Neural cell (in vitro differentiated cells): ENCODE results near the gene ATOH8. TPM values are rescaled to one million over a fixed set of nuclear protein-coding genes. Genes with fewer than 3 reads are reported as not detected.

ENCODE experiments used
- H2AFZ ChIP-seq: fragments of 200-600, 300-800 bp; sonication (generic), shearing (Covaris generic); 2 replicates; pipeline ENCODE4 v1.6.0; 2014; ENCODE audit warnings: low read depth, mild to moderate bottlenecking, antibody characterized with exemption, low read length, moderate library complexity
- H3F3A ChIP-seq: fragments of 200-600 bp; shearing (Covaris generic); 2 replicates; pipeline ENCODE4 v1.6.1; 2016; ENCODE audit warnings: mild to moderate bottlenecking, moderate library complexity, mixed read lengths, antibody characterized with exemption, low read length; ENCODE audit not compliant: insufficient read depth, poor library complexity, severe bottlenecking
- H3K27ac ChIP-seq: fragments of 200-600, 300-800 bp; sonication (generic), shearing (Covaris generic); 2 replicates; pipeline ENCODE4 v1.5.1; 2014; ENCODE audit warnings: mild to moderate bottlenecking, low read length, moderate library complexity
- H3K27me3 ChIP-seq: fragments of 300-800, 200-600 bp; sonication (generic), shearing (Covaris generic); 2 replicates; pipeline ENCODE4 v1.6.0; 2014; ENCODE audit warnings: mild to moderate bottlenecking, low read depth, low read length, moderate library complexity; ENCODE audit not compliant: insufficient read depth
- H3K36me3 ChIP-seq: fragments of 300-800, 200-600 bp; sonication (generic), shearing (Covaris generic); 2 replicates; pipeline ENCODE4 v1.5.1; 2014; ENCODE audit warnings: mild to moderate bottlenecking, antibody characterized with exemption, low read length, moderate library complexity; ENCODE audit not compliant: insufficient read depth
- H3K4me2 ChIP-seq: fragments of 300-800, 200-600 bp; sonication (generic), shearing (Covaris generic); 2 replicates; pipeline ENCODE4 v1.6.0; 2014; ENCODE audit warnings: mild to moderate bottlenecking, low read length
- H3K4me3 ChIP-seq: fragments of 300-800, 200-600 bp; sonication (generic), shearing (Covaris generic); 2 replicates; pipeline ENCODE4 v1.5.1; 2014; ENCODE audit warnings: mild to moderate bottlenecking, low read length, moderate library complexity
- H3K79me2 ChIP-seq: fragments of 200-600 bp; shearing (Covaris generic); replicated peaks from 2 replicates; pipeline ENCODE4 v1.6.0; 2014; ENCODE audit warnings: mild to moderate bottlenecking, low read length, moderate library complexity; ENCODE audit not compliant: insufficient read depth
- H3K9ac ChIP-seq: fragments of 300-800, 200-600 bp; sonication (generic), shearing (Covaris generic); 2 replicates; pipeline ENCODE4 v1.6.1; 2016; ENCODE audit warnings: mild to moderate bottlenecking, low read length, mixed read lengths
- H3K9me2 ChIP-seq: fragments of 200-600 bp; shearing (Covaris generic); 2 replicates; pipeline ENCODE4 v1.6.1; 2016; ENCODE audit warnings: mild to moderate bottlenecking, low read length, mixed read lengths; ENCODE audit not compliant: insufficient read depth
- H3K9me3 ChIP-seq: fragments of 200-600, 300-800 bp; sonication (generic), shearing (Covaris generic); 2 replicates; pipeline ENCODE4 v1.6.1; 2016; ENCODE audit warnings: mild to moderate bottlenecking, mixed run types, low read length, moderate library complexity, mixed read lengths
- H4K20me1 ChIP-seq: fragments of 200-600 bp; shearing (Covaris generic); 2 replicates; pipeline ENCODE4 v1.6.1; 2016; ENCODE audit warnings: mild to moderate bottlenecking, mixed run types; ENCODE audit not compliant: insufficient read depth
- CTCF ChIP-seq: fragments of 450-650 bp; IDR thresholded peaks from 2 replicates; pipeline ENCODE4 v1.5.1; 2014; ENCODE audit warnings: antibody characterized with exemption, mild to moderate bottlenecking, moderate library complexity; ENCODE audit not compliant: poor library complexity, severe bottlenecking
- EP300 ChIP-seq: fragments of 450-650 bp; conservative IDR thresholded peaks from 2 replicates; pipeline ENCODE4 v1.6.1; 2014; ENCODE audit warnings: antibody characterized with exemption, mild to moderate bottlenecking, moderate library complexity; ENCODE audit not compliant: poor library complexity, severe bottlenecking
- EZH2 ChIP-seq: fragments of 200-600, 300-800 bp; shearing (Covaris generic), sonication (generic); IDR thresholded peaks from 2 replicates; pipeline ENCODE4 v1.6.1; 2014; ENCODE audit warnings: antibody characterized with exemption, low read length, borderline replicate concordance, mild to moderate bottlenecking; ENCODE audit not compliant: insufficient read depth, poor library complexity, severe bottlenecking
- MXI1 ChIP-seq: fragments of 450-650 bp; conservative IDR thresholded peaks from 2 replicates; pipeline ENCODE4 v1.6.1; 2014; ENCODE audit warnings: antibody characterized with exemption, mild to moderate bottlenecking; ENCODE audit not compliant: poor library complexity, severe bottlenecking
- POLR2AphosphoS5 ChIP-seq: IDR thresholded peaks from 2 replicates; pipeline ENCODE4 v1.6.1; 2012
- RAD21 ChIP-seq: fragments of 450-650 bp; conservative IDR thresholded peaks from 2 replicates; pipeline ENCODE4 v1.6.1; 2014; ENCODE audit warnings: antibody characterized with exemption, mild to moderate bottlenecking, moderate library complexity
- REST ChIP-seq: IDR thresholded peaks from 2 replicates; pipeline ENCODE4 v1.6.1; 2012; ENCODE audit warnings: borderline replicate concordance
- SMC3 ChIP-seq: fragments of 450-650 bp; conservative IDR thresholded peaks from 2 replicates; pipeline ENCODE4 v1.6.1; 2014; ENCODE audit warnings: antibody characterized with exemption, mild to moderate bottlenecking, moderate library complexity; ENCODE audit not compliant: poor library complexity
- TAF1 ChIP-seq: IDR thresholded peaks from 2 replicates; pipeline ENCODE4 v1.6.1; 2012; ENCODE audit warnings: low read depth
- polyA plus RNA-seq: library from polyadenylated mRNA; depleted of rRNA; stranded (reverse); fragments of >200 nt; gene quantifications from 2 replicates; pipeline ENCODE4 v1.2.3, GENCODE V29; 2014

Gene ATOH8
- polyA plus RNA-seq, 1 donor from 2014 or later = 1.6 TPM

- H3K4me2 ChIP-seq = no peak overlapping the region
- H3K27ac ChIP-seq = no peak overlapping the region
- H3K79me2 ChIP-seq = no peaks in the 10 kb centered on the region
- H3K4me3 ChIP-seq = no peak overlapping the region
- no peaks in the 10 kb centered on the region for H3F3A ChIP-seq
- H2AFZ ChIP-seq = no peak overlapping the region
- no peaks in the 10 kb centered on the region for H3K9me2 ChIP-seq
- TF ChIP-seq EP300 = no peak
- TF ChIP-seq EZH2 = no peak
- TF ChIP-seq MXI1 = no peak
- no peak for TF ChIP-seq SMC3
- TF ChIP-seq CTCF = no peak
- TF ChIP-seq TAF1 = no peak
- TF ChIP-seq RAD21 = no peak
- TF ChIP-seq REST = no peak
- no peak for TF ChIP-seq POLR2AphosphoS5
- no peak overlapping the region for H3K9ac ChIP-seq
- H3K9me3 ChIP-seq = no peaks in the 10 kb centered on the region
- H4K20me1 ChIP-seq = no peaks in the 10 kb centered on the region
- no peaks in the 10 kb centered on the region for H3K36me3 ChIP-seq
- H3K27me3 ChIP-seq = no peaks in the 10 kb centered on the region
Observed at GRCh38 chr2:85773692-85774091, 19.9 kb downstream of the ATOH8 start.

- Histone ChIP-seq H3F3A (no peaks in the 10 kb centered on the region), H2AFZ (no peak overlapping the region), H3K9ac (no peak overlapping the region), H3K27ac (no peak overlapping the region), H3K9me3 (no peaks in the 10 kb centered on the region), H3K27me3 (no peaks in the 10 kb centered on the region), H4K20me1 (no peaks in the 10 kb centered on the region), H3K79me2 (no peaks in the 10 kb centered on the region), H3K36me3 (no peaks in the 10 kb centered on the region), H3K4me2 (no peak overlapping the region), H3K4me3 (no peak overlapping the region), H3K9me2 (no peaks in the 10 kb centered on the region)
- TF ChIP-seq REST (no peak), TAF1 (no peak), EP300 (no peak), RAD21 (no peak), POLR2AphosphoS5 (no peak), MXI1 (no peak)
Observed at GRCh38 chr2:85774126-85774978, 20.6 kb downstream of the ATOH8 start.
